Mesendoderm (in vitro differentiated cells): ENCODE results near the gene GATB.

Source experiments
- DNase-seq: peaks from one replicate; pipeline ENCODE4 v3.0.0; 2013
- H2AK5ac ChIP-seq: 2 replicates; pipeline ENCODE4 v1.6.1; 2013; ENCODE audit warnings: low read length, inconsistent platforms
- H2BK120ac ChIP-seq: 2 replicates; pipeline ENCODE4 v1.6.1; 2013; ENCODE audit warnings: low read depth, mild to moderate bottlenecking, low read length, moderate library complexity, mixed read lengths
- H2BK15ac ChIP-seq: replicated peaks from 2 replicates; pipeline ENCODE4 v1.6.1; 2013; ENCODE audit warnings: low read depth, mild to moderate bottlenecking, moderate library complexity
- H2BK5ac ChIP-seq: 2 replicates; pipeline ENCODE4 v1.6.1; 2013; ENCODE audit warnings: low read length, inconsistent platforms
- H3K18ac ChIP-seq: 2 replicates; pipeline ENCODE4 v1.6.1; 2013; ENCODE audit warnings: mild to moderate bottlenecking, low read length, mixed read lengths
- H3K23ac ChIP-seq: one replicate; pipeline ENCODE4 v1.6.1; 2013; ENCODE audit warnings: low read length
- H3K27ac ChIP-seq: 2 replicates; pipeline ENCODE4 v1.5.1; 2013; ENCODE audit warnings: low read depth, mild to moderate bottlenecking, inconsistent platforms, low read length, moderate library complexity
- H3K27me3 ChIP-seq: 2 replicates; pipeline ENCODE4 v1.6.1; 2013; ENCODE audit warnings: low read length, control low read depth, mild to moderate bottlenecking, inconsistent platforms; ENCODE audit not compliant: insufficient read depth, poor library complexity
- H3K36me3 ChIP-seq: 2 replicates; pipeline ENCODE4 v1.6.1; 2013; ENCODE audit warnings: low read length, inconsistent platforms; ENCODE audit not compliant: control insufficient read depth, insufficient read depth
- H3K4ac ChIP-seq: one replicate; pipeline ENCODE4 v1.6.1; 2013; ENCODE audit warnings: low read depth, mild to moderate bottlenecking, low read length, moderate library complexity
- H3K4me1 ChIP-seq: 2 replicates; pipeline ENCODE4 v1.6.1; 2013; ENCODE audit warnings: low read depth, low read length, inconsistent platforms; ENCODE audit not compliant: control insufficient read depth
- H3K4me2 ChIP-seq: 2 replicates; pipeline ENCODE4 v1.6.1; 2013; ENCODE audit warnings: low read length
- H3K4me3 ChIP-seq: 2 replicates; pipeline ENCODE4 v1.5.1; 2013; ENCODE audit warnings: mild to moderate bottlenecking, low read length
- H3K56ac ChIP-seq: one replicate; pipeline ENCODE4 v1.6.1; 2013; ENCODE audit warnings: low read length
- H3K79me1 ChIP-seq: 2 replicates; pipeline ENCODE4 v1.6.1; 2013; ENCODE audit warnings: low read length, inconsistent platforms
- H3K79me2 ChIP-seq: 2 replicates; pipeline ENCODE4 v1.6.1; 2013; ENCODE audit warnings: mild to moderate bottlenecking, low read length; ENCODE audit not compliant: control insufficient read depth, insufficient read depth
- H3K9ac ChIP-seq: 2 replicates; pipeline ENCODE4 v1.6.1; 2013; ENCODE audit warnings: low read length, inconsistent platforms
- H4K5ac ChIP-seq: one replicate; pipeline ENCODE4 v1.6.1; 2013; ENCODE audit warnings: low read length
- H4K8ac ChIP-seq: one replicate; pipeline ENCODE4 v1.6.1; 2013; ENCODE audit warnings: low read depth, mild to moderate bottlenecking, control low read depth, low read length, moderate library complexity
- WGBS: extraction: QIAGEN DNeasy Blood & Tissue Kit; methylation state at CpG from one replicate; pipeline ENCODE4 v1.1.7; 2013; ENCODE audit warnings: low lambda C conversion rate, missing lambda C conversion rate; ENCODE audit not compliant: insufficient coverage; ENCODE audit errors: extremely low coverage; 5-methylcytosine and 5-hydroxymethylcytosine counted together

GATB gene

GRCh38 chr4:151772274-151772673, 11.5 kb upstream of the GATB start:
- H3K36me3 ChIP-seq = no peaks in the 10 kb centered on the region
- DNase-seq = no peak
- H3K23ac ChIP-seq = no peak overlapping the region
- no peak overlapping the region for H3K18ac ChIP-seq
- H3K9ac ChIP-seq = no peak overlapping the region
- H3K79me1 ChIP-seq = no peaks in the 10 kb centered on the region
- H2BK5ac ChIP-seq = no peak overlapping the region
- no peak overlapping the region for H2AK5ac ChIP-seq
- H3K79me2 ChIP-seq = no peaks in the 10 kb centered on the region
- H3K4me3 ChIP-seq = no peak overlapping the region
- no peaks in the 10 kb centered on the region for H3K4me1 ChIP-seq
- no peak overlapping the region for H2BK120ac ChIP-seq
- no CpG with 5 or more reads among the region's 3 CpGs for WGBS
- no peaks in the 10 kb centered on the region for H3K27me3 ChIP-seq
- no peak overlapping the region for H3K4ac ChIP-seq
- H4K8ac ChIP-seq = no peak overlapping the region
- no peak overlapping the region for H4K5ac ChIP-seq
- no peak overlapping the region for H3K56ac ChIP-seq
- H2BK15ac ChIP-seq = no peak overlapping the region
- no peak overlapping the region for H3K27ac ChIP-seq
- H3K4me2 ChIP-seq = no peak overlapping the region

- Histone ChIP-seq H3K9ac (no peak overlapping the region), H3K27ac (no peak overlapping the region), H3K79me2 (no peaks in the 10 kb centered on the region), H2BK15ac (no peak overlapping the region), H3K18ac (no peak overlapping the region), H3K4me1 (no peaks in the 10 kb centered on the region), H2AK5ac (no peak overlapping the region), H3K79me1 (no peaks in the 10 kb centered on the region), H3K56ac (no peak overlapping the region), H3K27me3 (no peaks in the 10 kb centered on the region), H2BK5ac (no peak overlapping the region), H2BK120ac (no peak overlapping the region), H3K4me2 (no peak overlapping the region), H4K5ac (no peak overlapping the region), H3K36me3 (no peaks in the 10 kb centered on the region), H4K8ac (no peak overlapping the region), H3K23ac (no peak overlapping the region), H3K4ac (no peak overlapping the region), H3K4me3 (no peak overlapping the region)
- no CpG with 5 or more reads among the region's 5 CpGs for WGBS
- no peak for DNase-seq
Measured at GRCh38 chr4:151771664-151772063, 10.9 kb upstream of the GATB start.

GRCh38 chr4:151770154-151770553, 9.3 kb upstream of the GATB start:
- no peak overlapping the region for H3K4ac ChIP-seq
- no peaks in the 10 kb centered on the region for H3K4me1 ChIP-seq
- no peak overlapping the region for H3K9ac ChIP-seq
- no peaks in the 10 kb centered on the region for H3K27me3 ChIP-seq
- no peak overlapping the region for H3K27ac ChIP-seq
- H3K36me3 ChIP-seq = no peaks in the 10 kb centered on the region
- H3K23ac ChIP-seq = no peak overlapping the region
- no peak overlapping the region for H2BK15ac ChIP-seq
- H2BK120ac ChIP-seq = no peak overlapping the region
- H3K56ac ChIP-seq = no peak overlapping the region
- no peak overlapping the region for H3K4me2 ChIP-seq
- H4K8ac ChIP-seq = no peak overlapping the region
- no peaks in the 10 kb centered on the region for H3K79me2 ChIP-seq
- H3K18ac ChIP-seq = no peak overlapping the region
- no peak overlapping the region for H3K4me3 ChIP-seq
- H4K5ac ChIP-seq = no peak overlapping the region
- no peaks in the 10 kb centered on the region for H3K79me1 ChIP-seq
- H2AK5ac ChIP-seq = no peak overlapping the region
- no peak overlapping the region for H2BK5ac ChIP-seq
- no CpG with 5 or more reads among the region's 1 CpG for WGBS
- no peak for DNase-seq

GRCh38 chr4:151768835-151769234, 8.0 kb upstream of the GATB start:
- WGBS = no CpG with 5 or more reads among the region's 2 CpGs
- H4K8ac ChIP-seq = no peak overlapping the region

GRCh38 chr4:151766691-151767090, 5.9 kb upstream of the GATB start:
- Histone ChIP-seq H3K4me3 (no peak overlapping the region), H2AK5ac (no peak overlapping the region), H3K79me1 (no peaks in the 10 kb centered on the region), H4K8ac (no peak overlapping the region), H3K27ac (no peak overlapping the region), H2BK5ac (no peak overlapping the region), H3K27me3 (no peaks in the 10 kb centered on the region), H3K4ac (no peak overlapping the region), H4K5ac (no peak overlapping the region), H3K56ac (no peak overlapping the region), H3K4me2 (no peak overlapping the region), H3K4me1 (no peaks in the 10 kb centered on the region), H2BK15ac (no peak overlapping the region), H3K36me3 (no peaks in the 10 kb centered on the region), H3K9ac (no peak overlapping the region), H2BK120ac (no peak overlapping the region), H3K79me2 (no peaks in the 10 kb centered on the region), H3K18ac (no peak overlapping the region), H3K23ac (no peak overlapping the region)
- peak; percentile 39 for DNase-seq
- WGBS = no CpG with 5 or more reads among the region's 4 CpGs

More at GRCh38 chr4:151768835-151769234, 8.0 kb upstream of the GATB start:
- Histone ChIP-seq H2BK120ac (no peak overlapping the region), H3K27me3 (no peaks in the 10 kb centered on the region), H3K4me3 (no peak overlapping the region), H3K4me1 (no peaks in the 10 kb centered on the region), H3K79me2 (no peaks in the 10 kb centered on the region), H3K56ac (no peak overlapping the region), H3K4ac (no peak overlapping the region), H2BK15ac (no peak overlapping the region), H2BK5ac (no peak overlapping the region), H3K18ac (no peak overlapping the region), H3K27ac (no peak overlapping the region), H3K9ac (no peak overlapping the region), H4K5ac (no peak overlapping the region), H3K4me2 (no peak overlapping the region), H3K23ac (no peak overlapping the region), H3K79me1 (no peaks in the 10 kb centered on the region), H2AK5ac (no peak overlapping the region), H3K36me3 (no peaks in the 10 kb centered on the region)
- no peak for DNase-seq

GRCh38 chr4:151760002-151760401, 805 bp downstream of the GATB start:
- no peak overlapping the region for H3K18ac ChIP-seq
- H2AK5ac ChIP-seq = no peak overlapping the region
- H2BK120ac ChIP-seq = no peak overlapping the region
- no peaks in the 10 kb centered on the region for H3K79me1 ChIP-seq
- no peaks in the 10 kb centered on the region for H3K79me2 ChIP-seq
- peak overlapping the region; percentile 36 for H3K4ac ChIP-seq
- H3K9ac ChIP-seq = no peak overlapping the region
- no peaks in the 10 kb centered on the region for H3K27me3 ChIP-seq
- peak overlapping the region; percentile 53 for H3K4me2 ChIP-seq
- no CpG with 5 or more reads among the region's 3 CpGs for WGBS
- no peak overlapping the region for H3K27ac ChIP-seq
- H2BK5ac ChIP-seq = no peak overlapping the region
- H3K56ac ChIP-seq = no peak overlapping the region
- H4K8ac ChIP-seq = peak overlapping the region; percentile 78
- H3K4me3 ChIP-seq = no peak overlapping the region
- peak overlapping the region; percentile 78 for H4K5ac ChIP-seq
- no peak overlapping the region for H3K23ac ChIP-seq
- H3K4me1 ChIP-seq = no peaks in the 10 kb centered on the region
- DNase-seq = no peak
- H3K36me3 ChIP-seq = no peaks in the 10 kb centered on the region
- H2BK15ac ChIP-seq = no peak overlapping the region
